ENCODE results near the gene IMMP2L.

GRCh38 chr7:111513566-111513965, 48.7 kb downstream of the IMMP2L start:
- no peak for TF ChIP-seq CTCF (IDR thresholded peaks at IDR 0.05; ENCODE audit: control extremely low read depth in 1 of 3, insufficient read depth in 1 of 3, low read depth in 1 of 3, low read length in 3 of 3)
- TF ChIP-seq EZH2 (IDR thresholded peaks at IDR 0.05; ENCODE audit: low read depth, low read length, severe bottlenecking): no peak
- TF ChIP-seq JUND (IDR thresholded peaks at IDR 0.05; ENCODE audit: low read length): no peak
- TF ChIP-seq SIX5 (IDR thresholded peaks at IDR 0.05; ENCODE audit: low read depth, low read length): no peak
- no peak for TF ChIP-seq SIN3A (conservative IDR thresholded peaks at IDR 0.05 in 1 of 2, IDR thresholded peaks at IDR 0.05 in 1 of 2; ENCODE audit: low read depth in 1 of 2, low read length in 2 of 2)
- TF ChIP-seq POLR2A (IDR thresholded peaks at IDR 0.05; ENCODE audit: control extremely low read depth in 1 of 2, low read depth in 2 of 2, low read length in 2 of 2): no peak
- no peak for TF ChIP-seq EP300 (IDR thresholded peaks at IDR 0.05; ENCODE audit: borderline replicate concordance in 1 of 2, low read depth in 2 of 2, low read length in 2 of 2)
- no peak for TF ChIP-seq RXRA (IDR thresholded peaks at IDR 0.05; ENCODE audit: insufficient read depth, low read depth, low read length)
- TF ChIP-seq PHF8 (conservative IDR thresholded peaks at IDR 0.05; ENCODE audit: low read depth, low read length): no peak
- no peak for TF ChIP-seq TAF1 (IDR thresholded peaks at IDR 0.05; ENCODE audit: low read depth, low read length)

Measured in H1 (cell line).